ENCODE data around the gene TCL1A.
"Not testable (repeated sequence)": the region's sequence is repeated elsewhere in the genome, so short reads cannot be mapped to it uniquely, and the experiment has no call there.

TCL1A gene

DNA sequence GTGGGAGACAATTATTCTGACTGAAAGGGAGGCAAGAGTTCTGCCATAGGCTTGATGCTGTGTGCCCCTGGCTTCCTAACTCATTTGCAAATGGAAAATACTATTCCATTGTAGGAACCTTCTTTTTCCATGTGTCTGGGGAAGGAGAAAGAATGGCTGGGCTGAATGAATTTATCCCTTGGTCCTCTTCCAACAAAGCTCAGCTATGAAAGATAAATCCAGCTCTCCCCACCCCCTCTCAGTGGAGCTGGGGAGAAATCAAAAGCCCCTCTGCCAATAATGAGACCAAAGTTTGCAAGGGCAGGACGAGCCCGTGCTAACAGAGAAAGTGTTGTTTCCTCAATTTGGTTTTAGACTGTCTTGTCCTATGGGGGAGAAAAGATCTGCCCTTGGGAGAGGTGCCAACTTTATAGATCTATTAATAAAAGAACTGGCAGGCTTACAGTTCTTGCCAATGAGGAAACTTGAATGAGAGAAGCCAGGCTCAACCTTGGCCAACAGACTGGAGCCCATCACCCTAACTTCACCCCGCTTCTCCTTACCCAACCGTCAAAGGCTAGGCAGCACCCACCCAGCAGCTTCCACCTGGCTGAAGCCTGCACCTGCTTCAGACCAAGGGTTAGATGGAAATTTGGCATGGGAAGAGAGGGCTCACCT is 36.6 kb downstream of the TCL1A start:
- DNase-seq (ENCODE audit: low read depth, low spot score), result no peak

DNA sequence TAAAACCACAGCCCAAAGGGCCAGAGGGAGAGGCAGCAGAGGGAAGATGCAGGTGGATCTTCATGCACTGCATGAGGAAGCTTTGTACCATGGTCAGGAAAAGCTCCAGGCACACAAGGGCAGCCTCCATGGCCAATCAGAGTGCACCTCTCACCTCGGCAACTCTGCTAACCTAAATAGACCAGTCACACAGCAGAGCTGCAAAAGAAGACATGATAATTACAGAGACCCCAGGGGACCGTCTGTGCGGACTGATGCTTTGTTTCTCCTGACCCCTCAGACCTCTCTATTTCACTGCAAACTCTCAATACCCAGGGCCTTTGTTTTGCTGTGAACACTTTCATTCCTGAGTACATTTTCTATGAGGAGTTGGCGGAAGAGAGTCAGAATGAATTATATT is 38.4 kb downstream of the TCL1A start:
- DNase-seq (ENCODE audit: low read depth, low spot score), result no peak

DNA sequence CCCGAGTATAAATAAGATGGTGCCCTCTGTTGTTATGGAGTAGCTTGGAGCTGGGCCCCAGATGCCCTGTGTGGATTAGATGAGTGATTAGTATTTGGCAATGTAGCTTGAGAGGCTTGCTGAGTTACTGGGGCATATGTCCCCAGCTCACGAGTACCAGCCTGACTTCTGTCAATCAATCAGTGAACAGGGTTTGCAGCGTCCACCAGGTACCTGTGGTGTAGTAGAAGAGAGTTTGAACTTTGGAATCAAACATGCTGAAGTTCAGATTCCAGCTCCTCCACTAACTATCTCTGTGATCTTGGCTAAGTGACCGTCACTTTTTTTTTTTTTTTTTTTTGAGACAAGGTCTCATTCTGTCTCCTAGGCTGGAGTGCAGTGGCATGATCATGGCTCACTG is 39.3 kb downstream of the TCL1A start:
- no peak for DNase-seq (ENCODE audit: low read depth, low spot score)

DNA sequence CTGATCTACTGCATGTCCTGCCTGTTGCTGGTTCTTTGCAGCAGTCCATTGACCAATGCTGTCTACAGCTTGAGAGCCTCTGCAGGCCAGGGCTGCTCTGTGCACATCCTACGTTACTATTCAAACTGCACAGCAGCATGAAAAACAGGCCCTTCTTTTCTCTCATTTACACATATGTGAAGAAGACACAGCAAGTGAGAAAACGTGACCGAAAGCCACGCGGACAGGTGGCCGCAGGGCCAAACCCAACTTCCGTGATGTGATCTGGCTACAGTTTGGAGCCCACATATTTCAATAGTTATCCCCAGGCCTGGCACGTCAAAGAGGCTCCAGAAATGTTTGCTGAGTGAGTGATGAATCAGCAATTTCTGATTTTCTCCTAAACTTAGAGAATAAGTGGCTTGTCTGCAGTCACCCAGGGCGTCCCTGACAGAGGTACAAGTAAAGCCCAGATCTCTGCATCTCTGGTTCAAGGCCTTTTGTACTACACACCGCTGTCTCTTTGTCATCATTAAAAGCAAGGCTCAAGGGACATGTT is 45.6 kb downstream of the TCL1A start:
- DNase-seq (ENCODE audit: low read depth, low spot score), result no peak

DNA sequence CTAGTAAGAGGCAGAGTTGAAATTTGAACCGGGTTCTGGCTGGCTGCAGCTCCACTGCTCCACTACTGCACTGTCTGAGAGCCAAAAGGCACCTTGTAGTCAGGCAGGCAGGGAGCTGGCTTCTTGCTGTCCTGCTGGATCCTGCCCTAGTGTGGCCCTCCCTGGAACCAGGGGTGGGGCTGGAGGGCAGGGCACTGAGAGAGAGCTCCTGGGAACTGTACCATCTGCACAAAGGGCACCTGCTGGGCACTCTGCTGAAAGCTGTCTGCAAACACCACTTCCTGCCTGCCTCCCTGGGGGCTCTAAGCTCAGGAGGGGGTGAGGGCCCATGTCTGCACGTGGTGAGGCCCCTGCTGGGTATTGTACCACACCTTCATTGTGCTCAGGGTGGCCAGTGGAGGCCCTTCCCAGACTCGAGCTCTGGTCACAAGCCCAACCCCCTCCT is 46.7 kb downstream of the TCL1A start:
- DNase-seq (ENCODE audit: low read depth, low spot score), result no peak

- DNase-seq (ENCODE audit: low read depth, low spot score), result no peak
Observed at GRCh38 chr14:95666450-95666849, 47.5 kb downstream of the TCL1A start.

DNA sequence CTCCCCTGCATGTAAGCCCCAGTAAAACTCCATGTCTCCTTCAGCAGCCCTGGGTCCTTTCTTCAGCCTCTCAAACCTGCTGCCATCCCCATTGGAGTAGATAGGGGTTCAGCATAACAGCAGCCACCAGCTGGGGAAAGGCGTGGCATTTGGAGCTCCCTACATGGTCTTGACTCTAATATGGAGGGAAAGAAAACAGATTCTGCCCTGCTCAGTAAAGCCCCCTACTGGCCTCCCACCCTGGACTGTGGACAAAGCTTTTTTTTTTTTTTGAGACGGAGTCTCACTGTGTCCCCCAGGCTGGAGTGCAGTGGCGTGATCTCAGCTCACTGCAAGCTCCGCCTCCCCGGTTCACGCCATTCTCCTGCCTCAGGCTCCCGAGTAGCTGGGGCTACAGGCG is 48.4 kb downstream of the TCL1A start:
- not testable (repeated sequence) for DNase-seq (ENCODE audit: low read depth, low spot score)

GRCh38 chr14:95664546-95664945 is 49.4 kb downstream of the TCL1A start:
- DNase-seq (ENCODE audit: low read depth, low spot score), result no peak

GRCh38 chr14:95664066-95664465 is 49.9 kb downstream of the TCL1A start:
- DNase-seq (ENCODE audit: low read depth, low spot score), result no peak

- no peak for DNase-seq (ENCODE audit: low read depth, low spot score)
Observed at GRCh38 chr14:95663226-95663797, 50.6 kb downstream of the TCL1A start.

DNA sequence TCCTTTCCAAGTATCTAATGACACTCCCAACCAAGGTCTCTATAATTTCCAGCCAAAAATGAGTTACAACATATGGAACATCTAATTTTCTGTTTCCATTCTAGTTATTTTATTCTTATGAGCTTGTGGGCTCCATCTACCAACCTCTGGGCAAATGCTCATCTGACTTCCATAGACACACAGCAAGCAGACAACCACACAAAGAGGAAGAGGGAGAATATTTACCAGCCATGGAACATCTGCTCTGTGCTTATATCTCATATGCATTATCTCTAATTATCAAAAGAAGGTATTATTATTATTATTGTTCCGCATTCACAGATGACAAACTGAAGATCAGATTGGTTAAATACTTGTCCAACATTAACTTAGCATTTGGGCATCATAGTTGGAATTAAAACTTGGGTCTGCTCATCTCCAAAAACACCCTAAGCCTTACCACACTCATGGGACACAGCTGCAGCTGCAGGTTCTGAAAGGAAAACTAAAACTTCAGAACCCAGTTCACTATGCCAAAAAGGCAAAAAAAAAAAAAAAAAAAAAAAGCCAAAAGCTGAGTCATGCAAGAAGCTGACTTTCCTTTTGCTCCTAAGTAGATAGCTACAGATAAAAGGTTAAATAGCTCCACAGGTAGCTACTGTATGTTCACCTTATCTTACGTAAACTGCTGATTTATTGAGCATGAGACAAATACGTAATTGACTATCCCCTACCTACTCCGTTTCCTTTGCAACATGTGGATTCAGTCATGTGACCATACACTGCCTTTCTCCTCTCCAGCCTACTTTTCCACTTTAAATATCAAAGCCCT is 51.3 kb downstream of the TCL1A start:
- no peak for DNase-seq (ENCODE audit: low read depth, low spot score)

- DNase-seq (ENCODE audit: low read depth, low spot score), result no peak
Observed at GRCh38 chr14:95660651-95661515, 53.0 kb downstream of the TCL1A start.

GRCh38 chr14:95659990-95660385 is 53.9 kb downstream of the TCL1A start:
- no peak for DNase-seq (ENCODE audit: low read depth, low spot score)

All from brain pericyte (primary cell).